Right lobe of liver (tissue), 4 donors: ENCODE data around the gene ARRDC3.

Experiments used
- POLR2A ChIP-seq: fragments of 450-650 bp; IDR thresholded peaks from one replicate; pipeline ENCODE4 v1.6.1; 2017; ENCODE audit warnings: antibody characterized with exemption, mild to moderate bottlenecking
- TF ChIP-seq, protein P1 (sequence below), 4 donors: fragments of 200-600 bp in 3 of 4; fragments of 450-650 bp in 1 of 4; IDR thresholded peaks; one replicate each; pipeline versions ENCODE4 v1.5.1 to v1.8.0; 2016 to 2022; ENCODE audit warnings: antibody characterized with exemption in 4 of 4, mild to moderate bottlenecking in 2 of 4
- donor health status: DM: no; HTN: no; CAD: no.
- donor health status: DM: no; HTN: no; CAD: no.
- donor health status: DM: no; HTN: yes; CAD: no.

DNA sequence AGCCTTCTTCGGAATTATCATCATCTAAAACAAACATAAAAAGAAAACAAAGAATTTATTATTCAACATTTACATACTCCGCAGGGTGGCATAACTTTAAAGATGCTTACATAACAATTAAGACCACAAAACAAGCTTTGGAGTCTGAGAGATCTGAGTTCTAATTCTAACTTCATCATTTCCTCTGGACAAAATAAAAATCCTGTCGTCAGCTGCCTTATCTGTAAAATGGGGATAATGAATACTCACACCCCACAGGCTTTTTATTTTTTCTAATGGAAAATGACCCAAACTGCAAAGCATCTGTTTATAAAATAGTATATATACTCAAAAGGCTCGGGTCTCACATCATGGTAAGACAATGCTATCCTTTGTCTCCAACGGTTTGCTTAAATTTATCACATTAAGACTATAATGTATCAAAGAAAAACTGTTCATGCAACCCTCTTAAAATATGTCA lies 4.3 kb downstream of the ARRDC3 start:
- TF ChIP-seq, protein P1, sequence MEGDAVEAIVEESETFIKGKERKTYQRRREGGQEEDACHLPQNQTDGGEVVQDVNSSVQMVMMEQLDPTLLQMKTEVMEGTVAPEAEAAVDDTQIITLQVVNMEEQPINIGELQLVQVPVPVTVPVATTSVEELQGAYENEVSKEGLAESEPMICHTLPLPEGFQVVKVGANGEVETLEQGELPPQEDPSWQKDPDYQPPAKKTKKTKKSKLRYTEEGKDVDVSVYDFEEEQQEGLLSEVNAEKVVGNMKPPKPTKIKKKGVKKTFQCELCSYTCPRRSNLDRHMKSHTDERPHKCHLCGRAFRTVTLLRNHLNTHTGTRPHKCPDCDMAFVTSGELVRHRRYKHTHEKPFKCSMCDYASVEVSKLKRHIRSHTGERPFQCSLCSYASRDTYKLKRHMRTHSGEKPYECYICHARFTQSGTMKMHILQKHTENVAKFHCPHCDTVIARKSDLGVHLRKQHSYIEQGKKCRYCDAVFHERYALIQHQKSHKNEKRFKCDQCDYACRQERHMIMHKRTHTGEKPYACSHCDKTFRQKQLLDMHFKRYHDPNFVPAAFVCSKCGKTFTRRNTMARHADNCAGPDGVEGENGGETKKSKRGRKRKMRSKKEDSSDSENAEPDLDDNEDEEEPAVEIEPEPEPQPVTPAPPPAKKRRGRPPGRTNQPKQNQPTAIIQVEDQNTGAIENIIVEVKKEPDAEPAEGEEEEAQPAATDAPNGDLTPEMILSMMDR (IDR thresholded peaks at IDR 0.05), result no peak
- TF ChIP-seq POLR2A, result no peak
